ENCODE measurements around the gene CDKAL1.

Gene CDKAL1

DNA sequence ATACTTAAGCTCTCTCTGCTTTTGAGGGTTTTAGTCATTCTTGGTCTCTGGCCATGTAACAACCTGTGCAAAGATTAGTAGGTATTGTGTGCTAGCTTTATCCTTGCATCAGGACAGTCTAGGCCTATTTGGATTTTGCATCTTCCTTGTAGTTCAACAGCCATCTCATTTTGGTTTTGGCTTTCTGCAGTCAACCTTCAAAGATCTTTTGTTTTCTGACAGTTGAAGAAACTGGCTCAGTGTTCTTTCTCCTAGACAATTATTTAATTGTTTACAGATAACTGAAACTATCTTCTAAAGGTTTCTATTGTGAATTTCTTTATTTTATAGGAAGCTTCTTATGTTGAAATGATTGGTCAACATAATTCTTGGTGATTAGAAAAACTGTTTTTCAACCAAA, 307.5 kb downstream of the CDKAL1 start:
- Histone ChIP-seq H3K9me3 (ENCODE audit: control extremely low read depth in 1 of 5, control insufficient read depth in 4 of 5, insufficient read depth in 2 of 5, low read depth in 1 of 5, low read length in 4 of 5) (no peaks in the 10 kb centered on the region), H3K4me1 (ENCODE audit: control extremely low read depth in 1 of 4, control insufficient read depth in 4 of 4, insufficient read depth in 4 of 4, low read length in 3 of 4) (peaks cover 3 to 10% (median 5%) of the 10 kb centered on the region in 4 experiments), H3K36me3 (ENCODE audit: control insufficient read depth in 4 of 4, insufficient read depth in 4 of 4, low read length in 3 of 4) (no peaks in the 10 kb centered on the region), H3K4me3 (ENCODE audit: control insufficient read depth in 1 of 7, extremely low read depth in 1 of 7, insufficient read depth in 4 of 7, low read depth in 2 of 7, low read length in 6 of 7) (no peak overlapping the region), H3K27ac (ENCODE audit: insufficient read depth in 1 of 2, low read depth in 1 of 2, low read length in 2 of 2, poor library complexity in 1 of 2, severe bottlenecking in 2 of 2) (no peak overlapping the region), H3K27me3 (replicated peaks in 2 of 5; ENCODE audit: control insufficient read depth in 4 of 5, insufficient read depth in 5 of 5, low read length in 4 of 5) (no peaks in the 10 kb centered on the region)
- POLR2A ChIA-PET: no interaction called here
- CTCF ChIA-PET: no interaction called here
- DNase-seq: no peak

DNA sequence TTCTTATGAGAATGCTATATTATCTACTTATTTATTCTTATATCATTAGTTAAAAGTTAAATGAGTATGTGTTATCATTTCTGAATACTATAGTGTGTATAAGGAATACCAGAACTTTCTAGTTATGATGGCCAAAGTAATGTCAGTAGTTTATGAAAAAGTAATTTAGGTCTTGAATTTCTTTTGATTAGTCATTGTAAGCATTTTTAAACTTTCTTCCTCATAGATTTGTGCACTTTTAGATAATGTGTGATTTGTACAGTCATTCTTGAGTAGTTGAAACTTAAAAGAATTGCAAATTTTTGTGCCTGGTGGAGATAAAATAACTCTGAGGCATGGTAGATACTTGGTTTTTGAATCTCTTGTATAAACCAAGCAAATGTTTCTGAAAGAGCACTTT, 311.3 kb downstream of the CDKAL1 start:
- ChIA-PET POLR2A (no interaction called here), CTCF (no interaction called here)
- Histone ChIP-seq H3K4me3 (ENCODE audit: control insufficient read depth in 1 of 7, extremely low read depth in 1 of 7, insufficient read depth in 4 of 7, low read depth in 2 of 7, low read length in 6 of 7) (no peak overlapping the region), H3K27me3 (replicated peaks in 2 of 5; ENCODE audit: control insufficient read depth in 4 of 5, insufficient read depth in 5 of 5, low read length in 4 of 5) (no peaks in the 10 kb centered on the region), H3K36me3 (ENCODE audit: control insufficient read depth in 4 of 4, insufficient read depth in 4 of 4, low read length in 3 of 4) (no peaks in the 10 kb centered on the region), H3K4me1 (ENCODE audit: control extremely low read depth in 1 of 4, control insufficient read depth in 4 of 4, insufficient read depth in 4 of 4, low read length in 3 of 4) (peaks cover 6 to 16% (median 9%) of the 10 kb centered on the region in 4 experiments), H3K27ac (ENCODE audit: insufficient read depth in 1 of 2, low read depth in 1 of 2, low read length in 2 of 2, poor library complexity in 1 of 2, severe bottlenecking in 2 of 2) (peak overlapping the region in 1 of 2 experiments; percentile 29), H3K9me3 (ENCODE audit: control extremely low read depth in 1 of 5, control insufficient read depth in 4 of 5, insufficient read depth in 2 of 5, low read depth in 1 of 5, low read length in 4 of 5) (no peaks in the 10 kb centered on the region)
- DNase-seq: peak in 2 of 3 donors; percentile 29 to 57

DNA sequence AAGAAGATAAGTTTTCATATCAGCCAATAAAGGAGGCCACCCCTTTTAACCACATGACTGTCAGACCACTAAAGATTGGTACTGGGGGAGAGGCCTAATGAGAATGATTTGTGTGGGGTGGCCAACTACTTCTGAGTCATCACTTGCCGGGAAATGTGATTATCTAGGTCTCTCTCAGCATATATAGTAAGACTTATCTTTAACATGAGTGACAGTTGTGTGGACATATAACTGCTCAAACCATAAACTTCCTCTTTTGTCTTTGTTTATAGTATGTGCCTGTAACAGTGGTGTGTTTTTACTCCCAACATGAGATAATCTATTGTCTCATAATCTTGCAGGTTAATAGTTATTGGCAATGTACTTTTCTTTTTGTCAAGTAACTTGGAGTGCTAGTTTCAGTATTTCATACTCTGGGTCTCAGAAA, 312.4 kb downstream of the CDKAL1 start:
- Histone ChIP-seq H3K27ac (ENCODE audit: insufficient read depth in 1 of 2, low read depth in 1 of 2, low read length in 2 of 2, poor library complexity in 1 of 2, severe bottlenecking in 2 of 2) (peak overlapping the region in 1 of 2 experiments; percentile 67), H3K27me3 (replicated peaks in 2 of 5; ENCODE audit: control insufficient read depth in 4 of 5, insufficient read depth in 5 of 5, low read length in 4 of 5) (no peaks in the 10 kb centered on the region), H3K9me3 (ENCODE audit: control extremely low read depth in 1 of 5, control insufficient read depth in 4 of 5, insufficient read depth in 2 of 5, low read depth in 1 of 5, low read length in 4 of 5) (no peaks in the 10 kb centered on the region), H3K4me1 (ENCODE audit: control extremely low read depth in 1 of 4, control insufficient read depth in 4 of 4, insufficient read depth in 4 of 4, low read length in 3 of 4) (peaks cover 6 to 16% (median 9%) of the 10 kb centered on the region in 4 experiments), H3K4me3 (ENCODE audit: control insufficient read depth in 1 of 7, extremely low read depth in 1 of 7, insufficient read depth in 4 of 7, low read depth in 2 of 7, low read length in 6 of 7) (peak overlapping the region in 1 of 7 experiments; percentile 23), H3K36me3 (ENCODE audit: control insufficient read depth in 4 of 4, insufficient read depth in 4 of 4, low read length in 3 of 4) (no peaks in the 10 kb centered on the region)
- DNase-seq: peak; percentile 57 to 93 (median 84)
- ChIA-PET POLR2A (no interaction called here), CTCF (no interaction called here)
- WGBS (ENCODE audit: insufficient coverage): no CpG with 5 or more reads among the region's 1 CpG

DNA sequence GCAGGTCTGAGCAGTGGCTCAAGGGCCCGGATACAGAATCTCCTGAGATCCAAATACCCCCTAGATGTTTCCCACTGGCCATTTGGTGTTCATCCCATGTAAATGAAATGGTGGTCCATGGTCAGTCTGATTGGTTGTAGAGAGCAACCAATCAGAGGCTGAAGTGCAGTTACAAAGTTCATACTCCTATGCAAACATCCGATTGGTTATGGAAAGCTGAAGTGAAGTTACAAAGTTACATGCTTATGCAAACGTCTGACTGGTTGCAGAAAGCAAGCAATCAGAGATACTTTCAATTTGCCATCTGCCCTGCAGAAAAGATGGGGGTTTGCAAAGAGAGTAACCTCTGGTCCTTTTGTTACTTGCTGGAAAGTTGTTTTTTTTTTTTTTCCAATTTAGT, 313.6 kb downstream of the CDKAL1 start:
- H3K27ac ChIP-seq (ENCODE audit: insufficient read depth in 1 of 2, low read depth in 1 of 2, low read length in 2 of 2, poor library complexity in 1 of 2, severe bottlenecking in 2 of 2): no peak overlapping the region
- ChIA-PET POLR2A (no interaction called here), CTCF (no interaction called here)
- WGBS (ENCODE audit: insufficient coverage): 81% methylated on average over 3 of the region's 3 CpGs
- H3K4me3 ChIP-seq (ENCODE audit: control insufficient read depth in 1 of 7, extremely low read depth in 1 of 7, insufficient read depth in 4 of 7, low read depth in 2 of 7, low read length in 6 of 7): no peak overlapping the region
- no peaks in the 10 kb centered on the region for H3K27me3 ChIP-seq (replicated peaks in 2 of 5; ENCODE audit: control insufficient read depth in 4 of 5, insufficient read depth in 5 of 5, low read length in 4 of 5)
- no peak for DNase-seq
- H3K4me1 ChIP-seq (ENCODE audit: control extremely low read depth in 1 of 4, control insufficient read depth in 4 of 4, insufficient read depth in 4 of 4, low read length in 3 of 4): peaks cover 6 to 16% (median 9%) of the 10 kb centered on the region in 4 experiments
- H3K9me3 ChIP-seq (ENCODE audit: control extremely low read depth in 1 of 5, control insufficient read depth in 4 of 5, insufficient read depth in 2 of 5, low read depth in 1 of 5, low read length in 4 of 5): no peaks in the 10 kb centered on the region
- no peaks in the 10 kb centered on the region for H3K36me3 ChIP-seq (ENCODE audit: control insufficient read depth in 4 of 4, insufficient read depth in 4 of 4, low read length in 3 of 4)

DNA sequence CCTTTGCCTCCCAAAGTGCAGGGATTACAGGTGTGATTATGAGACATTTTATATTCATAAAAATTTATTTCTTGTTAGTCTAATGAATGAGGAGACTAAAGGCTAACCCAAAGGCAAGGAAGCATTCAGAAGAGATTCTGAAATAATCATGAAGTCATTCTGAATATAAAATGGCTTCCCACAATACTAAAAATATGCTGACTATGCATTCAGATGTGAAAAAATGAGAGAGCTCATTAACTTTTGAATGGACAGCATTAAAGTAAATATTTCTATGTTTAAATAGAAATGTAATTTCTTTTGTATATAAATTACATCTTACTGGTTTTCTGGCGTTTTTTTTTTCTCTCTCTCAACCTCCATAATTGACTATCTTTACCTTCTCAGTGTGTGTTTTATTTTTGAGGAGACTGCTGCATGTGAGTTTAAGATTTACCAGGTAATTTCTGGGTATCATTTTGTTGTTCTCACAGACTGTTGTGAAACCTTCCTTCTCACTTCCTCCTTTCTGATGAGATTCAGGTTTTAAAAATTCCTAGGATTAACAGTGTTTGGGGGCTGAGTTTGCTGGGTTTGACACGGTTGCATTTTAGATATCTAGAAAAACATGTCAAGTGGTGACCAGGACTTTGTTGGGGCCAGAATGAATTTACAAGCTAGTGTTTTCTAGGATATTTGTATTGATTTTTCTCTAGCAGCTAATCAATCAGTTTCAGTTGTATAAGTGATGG, 316.6 kb downstream of the CDKAL1 start:
- POLR2A ChIA-PET: no interaction called here
- 88% methylated on average over 1 of the region's 2 CpGs for WGBS (ENCODE audit: insufficient coverage)
- CTCF ChIA-PET: no interaction called here

DNA sequence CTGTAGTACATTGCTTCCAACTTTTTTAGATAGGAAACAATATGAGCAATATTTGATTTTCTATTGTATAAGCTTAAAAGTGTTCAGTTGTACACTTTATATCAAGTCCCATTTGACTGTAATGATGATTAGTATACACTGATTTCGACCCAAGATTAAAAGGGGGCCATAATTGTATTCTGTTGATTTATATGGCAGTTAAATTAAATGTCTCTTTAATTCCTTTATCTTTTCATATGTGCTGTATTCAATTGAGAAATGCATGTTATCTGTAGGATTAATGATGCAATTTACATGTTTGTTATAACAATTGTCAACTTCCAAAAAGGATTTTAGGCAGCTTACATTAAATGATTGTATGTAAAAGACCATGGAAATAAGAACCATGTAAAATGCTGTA, 317.5 kb downstream of the CDKAL1 start:
- Histone ChIP-seq H3K27me3 (replicated peaks in 2 of 5; ENCODE audit: control insufficient read depth in 4 of 5, insufficient read depth in 5 of 5, low read length in 4 of 5) (no peaks in the 10 kb centered on the region), H3K4me1 (ENCODE audit: control extremely low read depth in 1 of 4, control insufficient read depth in 4 of 4, insufficient read depth in 4 of 4, low read length in 3 of 4) (peaks cover 2 to 6% (median 4%) of the 10 kb centered on the region in 4 experiments), H3K36me3 (ENCODE audit: control insufficient read depth in 4 of 4, insufficient read depth in 4 of 4, low read length in 3 of 4) (no peaks in the 10 kb centered on the region), H3K27ac (ENCODE audit: insufficient read depth in 1 of 2, low read depth in 1 of 2, low read length in 2 of 2, poor library complexity in 1 of 2, severe bottlenecking in 2 of 2) (no peak overlapping the region), H3K4me3 (ENCODE audit: control insufficient read depth in 1 of 7, extremely low read depth in 1 of 7, insufficient read depth in 4 of 7, low read depth in 2 of 7, low read length in 6 of 7) (no peak overlapping the region), H3K9me3 (ENCODE audit: control extremely low read depth in 1 of 5, control insufficient read depth in 4 of 5, insufficient read depth in 2 of 5, low read depth in 1 of 5, low read length in 4 of 5) (no peaks in the 10 kb centered on the region)
- no peak for DNase-seq
- ChIA-PET CTCF (no interaction called here), POLR2A (no interaction called here)
- WGBS (ENCODE audit: insufficient coverage): no CpG with 5 or more reads among the region's 1 CpG

More for the DNA sequence above, 316.6 kb downstream of the CDKAL1 start:
- Histone ChIP-seq H3K4me3 (ENCODE audit: control insufficient read depth in 1 of 7, extremely low read depth in 1 of 7, insufficient read depth in 4 of 7, low read depth in 2 of 7, low read length in 6 of 7) (no peak overlapping the region), H3K36me3 (ENCODE audit: control insufficient read depth in 4 of 4, insufficient read depth in 4 of 4, low read length in 3 of 4) (no peaks in the 10 kb centered on the region), H3K4me1 (ENCODE audit: control extremely low read depth in 1 of 4, control insufficient read depth in 4 of 4, insufficient read depth in 4 of 4, low read length in 3 of 4) (peaks cover 3 to 14% (median 7%) of the 10 kb centered on the region in 4 experiments), H3K9me3 (ENCODE audit: control extremely low read depth in 1 of 5, control insufficient read depth in 4 of 5, insufficient read depth in 2 of 5, low read depth in 1 of 5, low read length in 4 of 5) (no peaks in the 10 kb centered on the region), H3K27ac (ENCODE audit: insufficient read depth in 1 of 2, low read depth in 1 of 2, low read length in 2 of 2, poor library complexity in 1 of 2, severe bottlenecking in 2 of 2) (no peak overlapping the region), H3K27me3 (replicated peaks in 2 of 5; ENCODE audit: control insufficient read depth in 4 of 5, insufficient read depth in 5 of 5, low read length in 4 of 5) (no peaks in the 10 kb centered on the region)
- no peak for DNase-seq

DNA sequence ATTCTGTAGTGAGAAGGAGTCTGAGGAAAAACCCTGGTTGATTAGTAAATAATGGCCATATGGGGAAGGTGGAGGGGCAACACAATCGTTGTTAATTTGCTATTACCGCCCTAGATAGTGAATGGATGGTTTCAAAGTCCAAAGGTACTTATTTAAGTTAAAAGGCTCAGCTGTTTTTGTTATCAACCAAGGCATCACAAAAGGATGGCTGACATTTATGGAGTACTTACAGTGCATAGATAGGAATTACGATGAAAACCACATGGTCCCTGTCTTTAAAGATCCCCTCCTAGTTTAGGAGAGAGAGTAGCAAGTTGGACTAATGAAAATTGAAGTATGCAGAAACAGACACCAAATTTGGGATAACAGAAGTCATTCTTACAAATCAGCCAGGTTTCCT, 319.6 kb downstream of the CDKAL1 start:
- WGBS (ENCODE audit: insufficient coverage): 96% methylated on average over 3 of the region's 3 CpGs

More for the DNA sequence above, 319.6 kb downstream of the CDKAL1 start:
- Histone ChIP-seq H3K9me3 (ENCODE audit: control extremely low read depth in 1 of 5, control insufficient read depth in 4 of 5, insufficient read depth in 2 of 5, low read depth in 1 of 5, low read length in 4 of 5) (no peaks in the 10 kb centered on the region), H3K4me1 (ENCODE audit: control extremely low read depth in 1 of 4, control insufficient read depth in 4 of 4, insufficient read depth in 4 of 4, low read length in 3 of 4) (no peaks in the 10 kb centered on the region), H3K4me3 (ENCODE audit: control insufficient read depth in 1 of 7, extremely low read depth in 1 of 7, insufficient read depth in 4 of 7, low read depth in 2 of 7, low read length in 6 of 7) (no peak overlapping the region), H3K27me3 (replicated peaks in 2 of 5; ENCODE audit: control insufficient read depth in 4 of 5, insufficient read depth in 5 of 5, low read length in 4 of 5) (no peaks in the 10 kb centered on the region), H3K36me3 (ENCODE audit: control insufficient read depth in 4 of 4, insufficient read depth in 4 of 4, low read length in 3 of 4) (no peaks in the 10 kb centered on the region), H3K27ac (ENCODE audit: insufficient read depth in 1 of 2, low read depth in 1 of 2, low read length in 2 of 2, poor library complexity in 1 of 2, severe bottlenecking in 2 of 2) (no peak overlapping the region)
- CTCF ChIA-PET: no interaction called here
- POLR2A ChIA-PET: interaction anchor here (0.6 kb wide), 1 partner anchor 1371 kb away, joined by 3 read pairs; no protein-coding TSS in a partner anchor
- DNase-seq: no peak

Measured in common myeloid progenitor, CD34-positive (primary cell).